Ishikawa (cell line): ENCODE measurements around the gene CLCF1.

Source experiments
- CEBPB ChIP-seq: IDR thresholded peaks from 2 replicates; pipeline ENCODE4 v1.6.1; 2012
- CREB1 ChIP-seq: IDR thresholded peaks from 2 replicates; pipeline ENCODE4 v1.6.1; 2012; ENCODE audit warnings: low read depth
- EGR1 ChIP-seq: IDR thresholded peaks from 2 replicates; pipeline ENCODE4 v1.6.1; 2012
- EP300 ChIP-seq: IDR thresholded peaks from 2 replicates; pipeline ENCODE4 v1.6.1; 2012; ENCODE audit warnings: borderline replicate concordance
- FOXM1 ChIP-seq: IDR thresholded peaks from 2 replicates; pipeline ENCODE4 v1.6.1; 2012; ENCODE audit warnings: low read depth, borderline replicate concordance
- NFIC ChIP-seq: IDR thresholded peaks from 2 replicates; pipeline ENCODE4 v1.6.1; 2012
- RAD21 ChIP-seq: IDR thresholded peaks from 2 replicates; pipeline ENCODE4 v1.6.1; 2012; ENCODE audit warnings: low read depth
- REST ChIP-seq: IDR thresholded peaks from 2 replicates; pipeline ENCODE4 v1.6.1; 2012; ENCODE audit warnings: low read depth, mild to moderate bottlenecking
- TAF1 ChIP-seq: IDR thresholded peaks from 2 replicates; pipeline ENCODE4 v1.6.1; 2012; ENCODE audit warnings: low read depth, mild to moderate bottlenecking
- TCF12 ChIP-seq: IDR thresholded peaks from 2 replicates; pipeline ENCODE4 v1.6.1; 2012; ENCODE audit warnings: low read depth
- TEAD4 ChIP-seq: IDR thresholded peaks from 2 replicates; pipeline ENCODE4 v1.6.1; 2012
- YY1 ChIP-seq: IDR thresholded peaks from 2 replicates; pipeline ENCODE4 v1.6.1; 2012; ENCODE audit warnings: low read depth
- ZBTB7A ChIP-seq: IDR thresholded peaks from 2 replicates; pipeline ENCODE4 v1.6.1; 2012; ENCODE audit warnings: low read depth
- TF ChIP-seq, protein P1 (sequence below): IDR thresholded peaks from 2 replicates; pipeline ENCODE4 v1.6.1; 2012

The CLCF1 gene

GRCh38 chr11:67419325-67420049 is 46.1 kb upstream of the CLCF1 start:
- no peak for TF ChIP-seq EGR1
- no peak for TF ChIP-seq TAF1
- no peak for TF ChIP-seq YY1
- TF ChIP-seq REST = no peak
- no peak for TF ChIP-seq NFIC

- TF ChIP-seq NFIC (peak; percentile 24; the same call in 1 of the 2 replicates), REST (no peak), RAD21 (no peak)
Measured at GRCh38 chr11:67418476-67419281, 45.3 kb upstream of the CLCF1 start.

DNA sequence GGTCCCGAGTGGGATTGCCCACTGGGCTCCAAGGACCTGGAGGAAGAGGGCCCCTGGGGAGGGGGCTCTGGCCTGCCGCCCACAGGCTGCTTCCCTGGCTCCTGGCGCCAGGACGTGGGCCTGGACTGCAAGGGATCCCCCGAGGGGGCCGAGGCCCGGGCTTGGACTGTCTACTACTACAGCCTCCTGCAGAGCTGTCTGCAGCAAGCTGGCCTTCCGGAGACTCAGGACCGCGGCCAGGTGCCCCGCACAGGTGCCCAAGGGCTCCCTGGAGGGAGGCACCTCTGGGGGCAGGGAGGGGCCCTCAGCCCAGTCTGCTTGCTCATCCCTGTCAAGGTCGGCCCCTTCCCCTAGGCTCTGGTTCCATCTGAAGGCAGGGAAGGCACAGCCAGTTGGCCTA is 44.0 kb upstream of the CLCF1 start:
- no peak for TF ChIP-seq REST
- no peak for TF ChIP-seq EP300
- TF ChIP-seq, protein P1, sequence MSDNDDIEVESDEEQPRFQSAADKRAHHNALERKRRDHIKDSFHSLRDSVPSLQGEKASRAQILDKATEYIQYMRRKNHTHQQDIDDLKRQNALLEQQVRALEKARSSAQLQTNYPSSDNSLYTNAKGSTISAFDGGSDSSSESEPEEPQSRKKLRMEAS = no peak
- no peak for TF ChIP-seq TCF12
- TF ChIP-seq RAD21 = no peak
- no peak for TF ChIP-seq CEBPB
- TF ChIP-seq CREB1 = no peak
- no peak for TF ChIP-seq YY1
- TF ChIP-seq FOXM1 = no peak
- TF ChIP-seq TAF1 = no peak
- TF ChIP-seq TEAD4 = no peak
- TF ChIP-seq EGR1 = no peak

DNA sequence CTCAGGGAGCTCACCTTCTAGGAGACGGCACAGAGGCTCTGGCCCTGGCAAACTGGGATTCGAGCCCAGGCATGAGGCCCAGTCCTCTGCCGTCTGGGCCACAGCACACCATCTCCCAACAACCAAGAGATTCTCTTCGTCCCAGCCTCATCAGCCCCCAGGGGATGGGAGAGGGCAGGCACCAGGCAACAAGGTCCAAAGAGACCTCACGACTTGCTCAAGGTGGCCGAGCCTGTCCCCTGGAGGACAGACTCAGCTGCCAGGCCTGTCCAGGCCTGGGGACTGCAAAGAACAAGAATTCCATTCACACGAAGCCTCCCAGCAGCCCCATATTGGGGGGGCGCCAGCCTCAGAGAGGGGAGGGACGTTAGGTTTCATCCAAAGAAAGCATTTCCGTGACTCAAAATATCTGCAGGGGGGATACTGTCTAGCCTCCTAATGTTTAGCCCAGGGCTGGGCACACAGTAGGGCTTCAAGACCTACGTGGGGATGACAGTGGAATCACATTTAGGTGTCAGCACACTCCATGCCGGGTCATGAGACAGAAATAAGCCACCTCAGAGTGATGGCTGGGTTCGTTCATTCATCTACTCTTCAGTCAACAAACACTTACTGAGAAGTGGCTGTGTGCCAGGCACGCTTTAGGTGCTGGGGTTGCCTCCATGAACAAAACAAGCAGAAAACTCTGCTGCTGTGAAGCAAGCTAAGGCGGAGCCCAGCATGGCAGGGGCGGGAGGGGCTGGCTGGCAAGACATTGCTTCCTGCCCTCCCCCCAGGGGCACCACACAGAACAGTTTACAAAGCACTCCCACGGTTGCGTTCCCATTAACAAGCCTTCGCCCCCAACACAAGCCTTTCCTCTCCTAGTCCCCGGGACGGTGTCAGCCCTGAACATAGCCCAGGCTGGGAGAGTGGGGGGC is 43.3 kb upstream of the CLCF1 start:
- TF ChIP-seq NFIC (peak; percentile 35; the same call in 1 of the 2 replicates), ZBTB7A (no peak), TEAD4 (no peak)
- TF ChIP-seq, protein P1 = no peak

DNA sequence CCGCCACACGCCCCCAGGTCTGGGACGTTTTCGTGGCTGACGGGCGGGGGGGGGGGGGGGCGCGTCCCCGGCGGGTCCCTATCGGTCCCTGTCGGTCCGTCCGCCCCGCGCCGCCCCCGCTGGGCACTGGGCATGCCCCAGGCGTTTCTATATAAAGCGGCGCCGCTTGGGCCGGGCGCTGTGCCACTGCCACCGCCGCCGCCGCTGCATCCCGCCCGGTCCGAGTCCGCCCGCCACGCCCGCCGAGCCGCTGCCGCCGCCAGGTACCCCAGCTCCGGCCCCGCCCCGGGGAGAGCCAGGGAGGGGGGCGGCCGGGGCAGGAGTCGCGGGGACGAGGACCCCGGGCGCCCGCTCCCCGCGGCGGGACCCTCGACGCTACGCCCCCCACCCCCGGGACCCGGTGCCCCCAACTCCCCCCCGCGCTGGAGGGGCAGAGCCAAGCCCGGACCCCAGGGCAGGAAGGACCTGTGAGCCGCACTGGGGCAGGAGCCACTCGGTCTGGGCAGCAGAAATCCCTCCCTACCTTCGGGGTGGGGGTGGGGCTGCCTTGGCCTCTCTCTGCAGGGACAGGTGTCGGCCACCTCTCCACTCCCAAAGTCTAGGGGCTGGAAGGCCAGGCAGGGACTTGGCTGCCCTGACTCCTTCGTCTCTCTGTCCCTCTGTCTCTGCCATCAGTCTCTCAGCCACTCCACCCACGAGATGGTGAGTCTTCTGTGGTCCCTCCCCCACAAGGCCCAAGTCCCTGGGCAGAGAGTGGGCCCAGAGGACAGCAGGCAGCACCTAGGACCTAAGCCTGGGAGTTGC is 42.3 kb upstream of the CLCF1 start, which contains the start of gene CARNS1:
CARNS1 (plus strand) TSS at position 178 of the 804 bp plus-strand sequence; CDS start at position 700, 522 bp downstream.
- TF ChIP-seq TAF1 (no peak), YY1 (no peak), CREB1 (no peak)
